Smooth muscle cell of trachea (primary cell): ENCODE measurements around the gene ACP3. TPM values are rescaled to one million over a fixed set of nuclear protein-coding genes. Genes with fewer than 3 reads are reported as not detected.

Source experiments
- total RNA-seq: library from RNA; depleted of rRNA; stranded (reverse); fragments of >200 nt; gene quantifications from 2 replicates; pipeline ENCODE4 v1.2.1, GENCODE V29; 2014

ACP3 gene, protein sequence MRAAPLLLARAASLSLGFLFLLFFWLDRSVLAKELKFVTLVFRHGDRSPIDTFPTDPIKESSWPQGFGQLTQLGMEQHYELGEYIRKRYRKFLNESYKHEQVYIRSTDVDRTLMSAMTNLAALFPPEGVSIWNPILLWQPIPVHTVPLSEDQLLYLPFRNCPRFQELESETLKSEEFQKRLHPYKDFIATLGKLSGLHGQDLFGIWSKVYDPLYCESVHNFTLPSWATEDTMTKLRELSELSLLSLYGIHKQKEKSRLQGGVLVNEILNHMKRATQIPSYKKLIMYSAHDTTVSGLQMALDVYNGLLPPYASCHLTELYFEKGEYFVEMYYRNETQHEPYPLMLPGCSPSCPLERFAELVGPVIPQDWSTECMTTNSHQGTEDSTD
- total RNA-seq: 0.99 and 4.5 TPM in 2 replicates

DNA sequence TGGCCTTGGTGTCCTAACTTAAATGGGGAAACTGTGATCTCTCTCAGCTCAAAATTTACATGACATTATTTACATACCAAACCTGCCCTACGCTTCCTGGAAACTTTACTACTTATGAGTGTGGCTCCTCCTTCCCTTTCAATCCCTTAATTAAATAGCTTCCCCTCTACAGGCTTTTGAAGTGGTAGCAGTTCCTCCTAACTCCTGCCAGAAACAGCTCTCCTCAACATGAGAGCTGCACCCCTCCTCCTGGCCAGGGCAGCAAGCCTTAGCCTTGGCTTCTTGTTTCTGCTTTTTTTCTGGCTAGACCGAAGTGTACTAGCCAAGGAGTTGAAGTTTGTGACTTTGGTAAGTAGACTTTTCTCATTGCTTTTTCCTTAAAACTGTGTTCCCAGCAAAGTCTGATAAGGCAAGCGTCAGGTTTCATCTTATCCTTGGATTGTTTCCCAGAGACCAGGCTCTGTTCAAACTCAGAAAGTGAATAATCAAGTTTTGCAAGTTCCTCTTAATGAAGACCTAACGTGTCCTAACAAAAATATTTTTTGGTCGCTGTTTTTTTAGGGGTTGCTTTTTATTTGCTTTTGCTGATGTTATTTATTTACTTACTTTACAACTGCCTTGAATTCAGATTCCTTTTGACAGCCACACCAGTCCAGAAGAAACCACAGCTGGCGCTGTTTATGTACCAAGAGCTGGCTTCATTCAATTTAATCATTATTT is at the start of gene ACP3:
Gene ACP3, plus strand, starts transcription at position 179 of the 720 bp plus-strand sequence. Its CDS starts 50 bp downstream, at position 229.

Other genes starting within 250 kb of the ACP3 start
- gene DNAJC13, start 100.1 kb downstream of the ACP3 start, total RNA-seq: 78.7 and 123 TPM in 2 replicates